OCI-LY7 (cell line): Measurements from ENCODE around the gene DGKE.

Experiments used
- EZH2phosphoT487 ChIP-seq: fragments of 200-600 bp; sonication (generic); IDR thresholded peaks from 2 replicates; pipeline ENCODE4 v1.6.1; 2018; ENCODE audit warnings: low read depth, borderline replicate concordance, mild to moderate bottlenecking, mixed run types, antibody characterized with exemption, low read length, moderate library complexity, mixed read lengths
- TF ChIP-seq, protein P1 (sequence below): fragments of 200-600 bp; sonication (generic); conservative IDR thresholded peaks from 2 replicates; pipeline ENCODE4 v1.5.1; 2014; ENCODE audit warnings: mild to moderate bottlenecking, antibody characterized with exemption, low read length, moderate library complexity, mixed read lengths

GRCh38 chr17:56793531-56793930, 40.4 kb upstream of the DGKE start:
- TF ChIP-seq, protein P1, sequence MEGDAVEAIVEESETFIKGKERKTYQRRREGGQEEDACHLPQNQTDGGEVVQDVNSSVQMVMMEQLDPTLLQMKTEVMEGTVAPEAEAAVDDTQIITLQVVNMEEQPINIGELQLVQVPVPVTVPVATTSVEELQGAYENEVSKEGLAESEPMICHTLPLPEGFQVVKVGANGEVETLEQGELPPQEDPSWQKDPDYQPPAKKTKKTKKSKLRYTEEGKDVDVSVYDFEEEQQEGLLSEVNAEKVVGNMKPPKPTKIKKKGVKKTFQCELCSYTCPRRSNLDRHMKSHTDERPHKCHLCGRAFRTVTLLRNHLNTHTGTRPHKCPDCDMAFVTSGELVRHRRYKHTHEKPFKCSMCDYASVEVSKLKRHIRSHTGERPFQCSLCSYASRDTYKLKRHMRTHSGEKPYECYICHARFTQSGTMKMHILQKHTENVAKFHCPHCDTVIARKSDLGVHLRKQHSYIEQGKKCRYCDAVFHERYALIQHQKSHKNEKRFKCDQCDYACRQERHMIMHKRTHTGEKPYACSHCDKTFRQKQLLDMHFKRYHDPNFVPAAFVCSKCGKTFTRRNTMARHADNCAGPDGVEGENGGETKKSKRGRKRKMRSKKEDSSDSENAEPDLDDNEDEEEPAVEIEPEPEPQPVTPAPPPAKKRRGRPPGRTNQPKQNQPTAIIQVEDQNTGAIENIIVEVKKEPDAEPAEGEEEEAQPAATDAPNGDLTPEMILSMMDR: no peak
- no peak for TF ChIP-seq EZH2phosphoT487
